Measurements from ENCODE around the gene ATP6V0A4. TPM values are rescaled to one million over a fixed set of nuclear protein-coding genes. Genes with fewer than 3 reads are reported as not detected.

Gene ATP6V0A4
- total and polyA plus RNA-seq, 2 of the 13 experiments (the other 11 are each of a cell fraction or from before 2014, with no cell fraction given): 0.24 to 0.25 TPM

DNA sequence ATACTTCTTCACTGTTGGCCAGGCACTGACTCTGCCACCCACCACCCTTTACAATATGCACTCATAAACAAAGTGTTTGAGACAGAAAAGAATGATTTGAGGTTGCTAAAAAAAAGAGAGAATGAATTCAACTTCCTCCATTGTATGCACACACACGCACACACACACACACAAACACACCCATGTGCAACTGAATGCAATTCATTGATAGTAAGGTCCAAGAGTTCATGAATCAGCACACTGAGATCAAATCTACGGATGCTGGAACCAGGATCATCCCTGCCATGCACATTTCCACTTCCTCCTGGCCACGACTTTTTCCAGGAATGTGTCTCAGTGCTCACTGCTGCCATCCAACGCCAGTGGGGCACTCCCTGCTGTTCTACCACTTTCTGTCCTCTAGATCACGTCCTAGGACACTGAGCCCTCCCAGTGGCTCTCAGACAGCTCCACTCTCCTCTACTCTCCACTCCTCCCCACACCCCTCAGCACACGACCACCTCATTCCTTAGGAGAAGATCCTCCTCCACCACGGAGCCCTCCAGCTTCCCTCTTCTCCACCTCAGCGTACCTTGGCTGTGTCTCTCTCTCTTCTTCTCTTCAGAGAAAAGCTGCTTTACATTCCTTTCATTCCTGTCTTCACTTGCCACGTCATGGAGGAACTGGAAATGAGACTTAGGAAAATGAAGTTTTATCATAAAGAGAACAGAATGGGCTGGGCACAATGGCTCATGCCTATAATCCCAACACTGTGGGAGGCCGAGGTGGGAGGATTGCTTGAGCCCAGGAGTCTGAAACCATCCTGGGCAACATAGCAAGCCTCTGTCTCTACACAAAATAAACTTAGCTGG is 12.2 kb downstream of the ATP6V0A4 start:
- ATAC-seq: peak; percentile 93
- Histone ChIP-seq H3K4me3 (replicated peaks in 1 of 3; ENCODE audit: insufficient read depth in 1 of 3, low read depth in 2 of 3, low read length in 3 of 3) (no peak overlapping the region), H3K79me2 (ENCODE audit: insufficient read depth, low read length) (no peaks in the 10 kb centered on the region), H3K36me3 (replicated peaks in 1 of 2; ENCODE audit: control insufficient read depth in 1 of 2, insufficient read depth in 2 of 2, low read length in 2 of 2) (no peaks in the 10 kb centered on the region), H3K27me3 (ENCODE audit: control insufficient read depth in 1 of 2, insufficient read depth in 2 of 2, low read length in 2 of 2) (peaks cover 0 to 7% of the 10 kb centered on the region in 2 experiments; a peak in 1 of 5 replicates), H4K20me1 (ENCODE audit: insufficient read depth, low read length) (no peaks in the 10 kb centered on the region), H3K9ac (ENCODE audit: insufficient read depth, low read depth, low read length) (no peak overlapping the region), H3K27ac (ENCODE audit: extremely low read length, insufficient read depth, low read length) (no peak overlapping the region), H3K4me2 (ENCODE audit: low read depth, low read length) (peak overlapping the region; percentile 13; the same call in 1 of the 2 replicates), H2AFZ (ENCODE audit: low read length) (no peak overlapping the region), H3K4me1 (ENCODE audit: insufficient read depth, low read length) (peaks cover 9% of the 10 kb centered on the region), H3K9me3 (ENCODE audit: low read length) (no peaks in the 10 kb centered on the region)
- in situ Hi-C loops (cut with HindIII; ENCODE audit: extremely low pct_ligation_motif_present, low pct_unique_long_range_greater_than_20kb): no loop called here
- intact Hi-C loops (cut with micrococcal nuclease; ENCODE audit: unreplicated experiment): no loop called here
- BruUV-seq (replicated peaks): no TSS peak
- ChIA-PET POLR2A (no interaction called here), CTCF (ENCODE audit: low intra/inter-chr PET ratio, low total read pairs) (no interaction called here)
- peak; percentile 61 for FAIRE-seq
- peak; percentile 15 for DNase-seq (ENCODE audit: low spot score)
- WGBS (ENCODE audit: low lambda C conversion rate): 19% methylated on average over 10 of the region's 10 CpGs
- TF ChIP-seq, protein P1, sequence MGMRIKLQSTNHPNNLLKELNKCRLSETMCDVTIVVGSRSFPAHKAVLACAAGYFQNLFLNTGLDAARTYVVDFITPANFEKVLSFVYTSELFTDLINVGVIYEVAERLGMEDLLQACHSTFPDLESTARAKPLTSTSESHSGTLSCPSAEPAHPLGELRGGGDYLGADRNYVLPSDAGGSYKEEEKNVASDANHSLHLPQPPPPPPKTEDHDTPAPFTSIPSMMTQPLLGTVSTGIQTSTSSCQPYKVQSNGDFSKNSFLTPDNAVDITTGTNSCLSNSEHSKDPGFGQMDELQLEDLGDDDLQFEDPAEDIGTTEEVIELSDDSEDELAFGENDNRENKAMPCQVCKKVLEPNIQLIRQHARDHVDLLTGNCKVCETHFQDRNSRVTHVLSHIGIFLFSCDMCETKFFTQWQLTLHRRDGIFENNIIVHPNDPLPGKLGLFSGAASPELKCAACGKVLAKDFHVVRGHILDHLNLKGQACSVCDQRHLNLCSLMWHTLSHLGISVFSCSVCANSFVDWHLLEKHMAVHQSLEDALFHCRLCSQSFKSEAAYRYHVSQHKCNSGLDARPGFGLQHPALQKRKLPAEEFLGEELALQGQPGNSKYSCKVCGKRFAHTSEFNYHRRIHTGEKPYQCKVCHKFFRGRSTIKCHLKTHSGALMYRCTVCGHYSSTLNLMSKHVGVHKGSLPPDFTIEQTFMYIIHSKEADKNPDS (CRISPR knock-in tag; IDR thresholded peaks at IDR 0.05): no peak
- TF ChIP-seq XRCC5 (optimal IDR thresholded peaks at IDR 0.05; ENCODE audit: low read length) (peak; percentile 20), NR2F6 (IDR thresholded peaks at IDR 0.05) (no peak), NR2F6 (CRISPR knock-in tag; IDR thresholded peaks at IDR 0.05) (no peak), CTCF (CRISPR knock-in tag; IDR thresholded peaks at IDR 0.05) (peak; percentile 48), ZNF644 (CRISPR knock-in tag; IDR thresholded peaks at IDR 0.05; ENCODE audit: low read depth) (0 out of 2 replicates have a peak, but pooled peaks have one; percentile 10), BRCA1 (CRISPR knock-in tag; IDR thresholded peaks at IDR 0.05) (no peak), ZBTB8A (CRISPR knock-in tag; IDR thresholded peaks at IDR 0.05; ENCODE audit: borderline replicate concordance, low read depth) (no peak), CHD4 (IDR thresholded peaks at IDR 0.05; ENCODE audit: borderline replicate concordance, low read length) (no peak), STAG1 (CRISPR knock-in tag; IDR thresholded peaks at IDR 0.05) (peak; percentile 46), ZNF781 (CRISPR knock-in tag; IDR thresholded peaks at IDR 0.05; ENCODE audit: borderline replicate concordance, not compliant biosample characterization) (no peak), ZNF639 (CRISPR knock-in tag; conservative IDR thresholded peaks at IDR 0.05) (no peak)
- TF ChIP-seq, protein P2, sequence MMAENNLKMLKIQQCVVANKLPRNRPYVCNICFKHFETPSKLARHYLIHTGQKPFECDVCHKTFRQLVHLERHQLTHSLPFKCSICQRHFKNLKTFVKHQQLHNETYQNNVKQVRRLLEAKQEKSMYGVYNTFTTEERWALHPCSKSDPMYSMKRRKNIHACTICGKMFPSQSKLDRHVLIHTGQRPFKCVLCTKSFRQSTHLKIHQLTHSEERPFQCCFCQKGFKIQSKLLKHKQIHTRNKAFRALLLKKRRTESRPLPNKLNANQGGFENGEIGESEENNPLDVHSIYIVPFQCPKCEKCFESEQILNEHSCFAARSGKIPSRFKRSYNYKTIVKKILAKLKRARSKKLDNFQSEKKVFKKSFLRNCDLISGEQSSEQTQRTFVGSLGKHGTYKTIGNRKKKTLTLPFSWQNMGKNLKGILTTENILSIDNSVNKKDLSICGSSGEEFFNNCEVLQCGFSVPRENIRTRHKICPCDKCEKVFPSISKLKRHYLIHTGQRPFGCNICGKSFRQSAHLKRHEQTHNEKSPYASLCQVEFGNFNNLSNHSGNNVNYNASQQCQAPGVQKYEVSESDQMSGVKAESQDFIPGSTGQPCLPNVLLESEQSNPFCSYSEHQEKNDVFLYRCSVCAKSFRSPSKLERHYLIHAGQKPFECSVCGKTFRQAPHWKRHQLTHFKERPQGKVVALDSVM (CRISPR knock-in tag; IDR thresholded peaks at IDR 0.05): peak; percentile 48; the same call in 1 of the 2 replicates
- TF ChIP-seq, protein P3, sequence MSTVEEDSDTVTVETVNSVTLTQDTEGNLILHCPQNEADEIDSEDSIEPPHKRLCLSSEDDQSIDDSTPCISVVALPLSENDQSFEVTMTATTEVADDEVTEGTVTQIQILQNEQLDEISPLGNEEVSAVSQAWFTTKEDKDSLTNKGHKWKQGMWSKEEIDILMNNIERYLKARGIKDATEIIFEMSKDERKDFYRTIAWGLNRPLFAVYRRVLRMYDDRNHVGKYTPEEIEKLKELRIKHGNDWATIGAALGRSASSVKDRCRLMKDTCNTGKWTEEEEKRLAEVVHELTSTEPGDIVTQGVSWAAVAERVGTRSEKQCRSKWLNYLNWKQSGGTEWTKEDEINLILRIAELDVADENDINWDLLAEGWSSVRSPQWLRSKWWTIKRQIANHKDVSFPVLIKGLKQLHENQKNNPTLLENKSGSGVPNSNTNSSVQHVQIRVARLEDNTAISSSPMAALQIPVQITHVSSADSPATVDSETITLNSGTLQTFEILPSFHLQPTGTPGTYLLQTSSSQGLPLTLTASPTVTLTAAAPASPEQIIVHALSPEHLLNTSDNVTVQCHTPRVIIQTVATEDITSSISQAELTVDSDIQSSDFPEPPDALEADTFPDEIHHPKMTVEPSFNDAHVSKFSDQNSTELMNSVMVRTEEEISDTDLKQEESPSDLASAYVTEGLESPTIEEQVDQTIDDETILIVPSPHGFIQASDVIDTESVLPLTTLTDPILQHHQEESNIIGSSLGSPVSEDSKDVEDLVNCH (CRISPR knock-in tag; IDR thresholded peaks at IDR 0.05): no peak

All from HepG2 (cell line).